Activated CD4-positive, CD25-positive, alpha-beta regulatory T cell treated with anti-CD3 and anti-CD28 coated beads, Interleukin-2, amount 50 U/mL, for 16 hours (primary cell): ENCODE results near the gene APOC1.
"Not testable (repeated sequence)": the region's sequence is repeated elsewhere in the genome, so short reads cannot be mapped to it uniquely, and the experiment has no call there.

ENCODE experiments used
- DNase-seq: peaks from one replicate; pipeline ENCODE4 v3.0.0-alpha.2; 2020; ENCODE audit warnings: low read depth, low spot score

APOC1 gene

GRCh38 chr19:44914433-44915206 is at the start of gene APOC1:
TSS of gene APOC1 (plus strand) at chr19:44914608. CDS start at chr19:44914892, 284 bp downstream.
- peak; percentile 56 for DNase-seq

- no peak for DNase-seq
Measured at GRCh38 chr19:44865196-44865767, 49.1 kb upstream of the APOC1 start.

- DNase-seq: no peak
Measured at GRCh38 chr19:44866664-44867063, 47.7 kb upstream of the APOC1 start.

- no peak for DNase-seq
Measured at GRCh38 chr19:44867578-44867977, 46.8 kb upstream of the APOC1 start.

GRCh38 chr19:44869733-44870470 is 44.5 kb upstream of the APOC1 start:
- DNase-seq: no peak

GRCh38 chr19:44871809-44872208 is 42.6 kb upstream of the APOC1 start:
- no peak for DNase-seq

GRCh38 chr19:44872661-44873060 is 41.7 kb upstream of the APOC1 start:
- no peak for DNase-seq

- no peak for DNase-seq
Measured at GRCh38 chr19:44874317-44874716, 40.1 kb upstream of the APOC1 start.

GRCh38 chr19:44875666-44876451 is 38.5 kb upstream of the APOC1 start:
- DNase-seq: no peak

- DNase-seq: no peak
Measured at GRCh38 chr19:44876930-44877535, 37.4 kb upstream of the APOC1 start.

GRCh38 chr19:44878120-44878865 is 36.1 kb upstream of the APOC1 start:
- no peak for DNase-seq

- DNase-seq: no peak
Measured at GRCh38 chr19:44879309-44880065, 34.9 kb upstream of the APOC1 start.

- no peak for DNase-seq
Measured at GRCh38 chr19:44882063-44882462, 32.3 kb upstream of the APOC1 start.

GRCh38 chr19:44882619-44883397 is 31.6 kb upstream of the APOC1 start:
- DNase-seq: not testable (repeated sequence)

GRCh38 chr19:44883922-44884321 is 30.5 kb upstream of the APOC1 start:
- DNase-seq: no peak

GRCh38 chr19:44884566-44884965 is 29.8 kb upstream of the APOC1 start:
- DNase-seq: no peak

GRCh38 chr19:44886141-44886540 is 28.3 kb upstream of the APOC1 start:
- no peak for DNase-seq

GRCh38 chr19:44887648-44888047 is 26.8 kb upstream of the APOC1 start:
- DNase-seq: no peak

- not testable (repeated sequence) for DNase-seq
Measured at GRCh38 chr19:44888335-44888734, 26.1 kb upstream of the APOC1 start.
